AG09309 (cell line): ENCODE measurements around the gene CDH26.

ENCODE experiments used
- DNase-seq: peaks from one replicate; pipeline ENCODE4 v3.0.0-alpha.2; 2010; ENCODE audit warnings: low read depth
- H3K4me3 ChIP-seq: 2 replicates; pipeline ENCODE4 v1.5.1; 2011; ENCODE audit warnings: mild to moderate bottlenecking, low read depth, low read length, moderate library complexity; ENCODE audit not compliant: control insufficient read depth
- TF ChIP-seq, protein P1 (sequence below): IDR thresholded peaks from 2 replicates; pipeline ENCODE4 v1.5.1; 2011; ENCODE audit warnings: mild to moderate bottlenecking, low read depth, low read length, inconsistent platforms; ENCODE audit not compliant: insufficient read depth, control insufficient read depth; ENCODE audit errors: missing control alignments

The CDH26 gene

DNA sequence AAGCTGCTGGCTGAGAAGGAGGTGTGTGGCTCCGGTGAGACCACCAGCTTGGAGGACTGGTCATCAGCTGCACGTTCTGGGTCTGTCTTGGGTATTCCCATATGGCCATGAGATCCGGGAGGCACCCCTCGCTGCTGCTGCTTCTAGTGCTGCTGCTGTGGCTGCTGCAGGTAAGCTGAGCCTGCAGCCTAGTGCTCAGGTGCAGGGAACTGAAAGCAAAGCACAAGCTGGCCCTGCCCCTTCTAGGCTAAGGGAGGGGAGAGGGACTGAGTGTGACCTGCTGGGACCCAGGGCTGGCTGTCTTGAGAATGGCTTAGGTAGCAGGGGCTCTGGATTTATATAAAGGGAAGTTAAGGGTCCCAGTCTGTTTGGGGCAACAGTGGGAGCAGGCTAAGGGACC lies 403 bp downstream of the CDH26 start:
- no peak for DNase-seq
- H3K4me3 ChIP-seq: no peak overlapping the region
- TF ChIP-seq, protein P1, sequence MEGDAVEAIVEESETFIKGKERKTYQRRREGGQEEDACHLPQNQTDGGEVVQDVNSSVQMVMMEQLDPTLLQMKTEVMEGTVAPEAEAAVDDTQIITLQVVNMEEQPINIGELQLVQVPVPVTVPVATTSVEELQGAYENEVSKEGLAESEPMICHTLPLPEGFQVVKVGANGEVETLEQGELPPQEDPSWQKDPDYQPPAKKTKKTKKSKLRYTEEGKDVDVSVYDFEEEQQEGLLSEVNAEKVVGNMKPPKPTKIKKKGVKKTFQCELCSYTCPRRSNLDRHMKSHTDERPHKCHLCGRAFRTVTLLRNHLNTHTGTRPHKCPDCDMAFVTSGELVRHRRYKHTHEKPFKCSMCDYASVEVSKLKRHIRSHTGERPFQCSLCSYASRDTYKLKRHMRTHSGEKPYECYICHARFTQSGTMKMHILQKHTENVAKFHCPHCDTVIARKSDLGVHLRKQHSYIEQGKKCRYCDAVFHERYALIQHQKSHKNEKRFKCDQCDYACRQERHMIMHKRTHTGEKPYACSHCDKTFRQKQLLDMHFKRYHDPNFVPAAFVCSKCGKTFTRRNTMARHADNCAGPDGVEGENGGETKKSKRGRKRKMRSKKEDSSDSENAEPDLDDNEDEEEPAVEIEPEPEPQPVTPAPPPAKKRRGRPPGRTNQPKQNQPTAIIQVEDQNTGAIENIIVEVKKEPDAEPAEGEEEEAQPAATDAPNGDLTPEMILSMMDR: no peak

DNA sequence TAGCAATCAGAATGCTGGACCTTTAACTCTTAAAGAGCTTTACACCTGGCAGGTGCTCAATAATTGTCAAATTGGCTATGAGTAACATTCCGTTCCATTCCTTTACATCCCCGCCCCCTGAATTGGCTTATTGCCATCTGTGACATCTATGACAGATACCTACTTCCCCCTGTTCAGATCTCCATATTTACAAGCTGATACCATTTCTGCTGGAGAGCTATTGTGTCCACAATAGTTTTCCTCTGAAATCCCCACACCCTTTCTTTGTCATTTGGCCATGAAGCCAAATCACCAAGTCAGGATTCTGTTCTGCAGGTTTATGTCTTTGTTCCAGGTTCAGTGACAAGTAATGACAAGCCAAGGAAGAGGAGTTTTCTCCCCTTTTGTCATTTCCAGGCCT lies 3.2 kb downstream of the CDH26 start:
- H3K4me3 ChIP-seq: no peak overlapping the region
- no peak for DNase-seq
- TF ChIP-seq, protein P1: no peak

DNA sequence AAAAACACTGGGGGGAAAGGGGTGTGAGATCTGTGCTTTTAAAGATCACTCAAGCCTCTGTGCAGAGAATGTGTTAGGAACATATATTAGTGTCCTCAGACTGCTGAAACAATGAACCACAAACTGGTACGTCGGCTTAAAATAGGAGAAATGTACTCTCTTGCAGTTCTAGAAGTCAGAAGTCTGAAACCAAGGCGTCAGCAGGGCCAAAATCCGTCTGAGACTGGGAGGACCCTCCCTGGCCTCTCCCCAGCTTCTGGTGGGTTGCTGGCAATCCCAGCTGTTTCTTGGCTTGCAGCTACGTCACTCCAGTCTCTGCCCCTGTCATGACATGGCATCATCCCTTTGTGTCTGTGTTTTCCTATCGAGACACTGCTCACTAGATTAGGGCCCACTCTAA lies 3.9 kb downstream of the CDH26 start:
- TF ChIP-seq, protein P1: no peak
- DNase-seq: no peak

DNA sequence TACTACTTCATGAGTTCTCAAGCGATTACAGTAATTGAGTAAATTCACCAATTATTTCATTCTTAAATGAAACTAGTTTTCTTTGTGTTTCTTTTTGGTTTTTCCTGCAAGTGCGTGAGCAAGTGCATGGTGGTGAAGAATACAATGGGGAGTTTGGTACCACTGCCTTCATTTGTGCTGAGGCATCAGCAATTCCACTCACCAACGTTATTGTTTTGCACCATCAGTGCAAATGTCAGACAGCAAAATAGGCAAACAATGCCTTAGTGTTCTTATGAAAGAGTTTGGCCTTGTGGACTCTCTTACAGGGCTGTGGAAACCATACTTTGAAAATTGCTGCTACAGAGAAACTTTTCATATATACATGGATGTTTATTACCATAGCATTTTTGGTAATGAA lies 8.2 kb downstream of the CDH26 start:
- H3K4me3 ChIP-seq: no peak overlapping the region
- no peak for DNase-seq
- TF ChIP-seq, protein P1: no peak

More for the DNA sequence above, 3.9 kb downstream of the CDH26 start:
- H3K4me3 ChIP-seq: no peak overlapping the region

DNA sequence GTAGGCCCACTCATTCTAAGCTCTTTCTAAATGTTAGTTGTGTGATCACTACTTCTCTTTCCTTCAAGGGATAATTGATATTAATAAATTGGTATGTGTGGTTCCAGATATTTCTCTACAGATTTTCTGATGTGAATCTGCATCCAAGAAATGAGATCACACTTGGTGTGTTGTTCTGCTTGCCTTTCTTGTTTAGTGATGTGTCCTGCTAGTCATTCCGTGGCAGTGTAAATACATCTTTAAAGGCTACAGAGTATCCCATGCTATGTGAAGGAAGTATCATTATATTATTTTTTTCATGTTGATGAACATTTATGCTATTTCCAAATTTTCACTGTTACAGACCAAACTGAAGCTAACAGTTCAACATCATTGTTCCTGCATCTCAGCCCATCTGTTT lies 13.2 kb downstream of the CDH26 start:
- TF ChIP-seq, protein P1: no peak
- no peak overlapping the region for H3K4me3 ChIP-seq
- DNase-seq: no peak

DNA sequence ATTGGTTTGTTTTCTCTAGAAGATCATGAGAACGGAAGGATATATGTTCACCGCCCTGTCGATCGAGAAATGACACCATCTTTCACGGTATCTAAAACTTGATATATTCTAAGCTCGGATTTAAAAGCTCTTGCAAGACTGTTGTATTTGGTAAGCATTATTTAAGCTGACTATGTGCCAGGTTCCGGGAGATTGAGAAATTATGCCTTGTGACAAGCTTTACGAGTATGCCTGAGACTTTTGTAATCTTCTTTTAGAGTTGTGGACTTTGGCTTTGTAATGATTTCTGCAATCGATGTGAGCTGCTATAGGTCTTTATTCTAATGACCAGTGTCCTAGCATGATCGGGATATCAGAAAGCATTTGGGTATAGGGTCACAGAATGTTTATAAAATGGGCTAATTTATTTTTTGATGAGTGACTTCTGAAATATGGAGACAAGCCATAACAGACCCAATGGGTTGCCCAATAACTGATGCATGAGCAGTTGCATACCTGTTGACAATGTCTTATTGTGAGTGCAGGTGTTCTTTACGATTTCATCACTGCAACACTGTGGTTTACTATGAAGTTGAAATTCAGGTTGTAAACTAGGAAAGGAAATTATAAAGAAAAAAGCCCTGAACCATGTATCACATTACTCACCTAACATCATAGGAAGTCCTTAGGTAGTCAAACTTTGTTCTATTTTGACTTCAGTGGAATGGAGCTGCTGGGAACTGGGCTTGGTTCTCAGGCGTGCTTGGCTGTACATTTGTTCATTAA lies 14.0 kb downstream of the CDH26 start:
- TF ChIP-seq, protein P1: no peak
- no peak for DNase-seq
- H3K4me3 ChIP-seq: no peak overlapping the region
